WTC11 (cell line): ENCODE results near the gene BTF3. TPM values are rescaled to one million over a fixed set of nuclear protein-coding genes. Genes with fewer than 3 reads are reported as not detected.

Experiments used
- ATAC-seq: fragments of 200-7000 bp; cut with Tn5 transposase; 2 replicates; pipeline ENCODE4 v1.10.0; 2021; ENCODE audit warnings: mild to moderate bottlenecking, moderate library complexity
- CTCF ChIA-PET: fragments of 300-600 bp; sonication (Branson Sonifier 250); formaldehyde crosslinking; loops from one replicate; lab custom pipeline; 2021; ENCODE audit warnings: antibody characterized with exemption; lab: Charles Lee
- POLR2A ChIA-PET: fragments of 350-600 bp; sonication (Branson Sonifier 250); formaldehyde crosslinking; loops from one replicate; lab custom pipeline; 2021; ENCODE audit warnings: antibody characterized with exemption; lab: Charles Lee
- DNase-seq: peaks from one replicate; pipeline ENCODE4 v3.0.0; 2021; ENCODE audit warnings: low spot score
- H3K27ac Mint-ChIP-seq: 2 replicates; pipeline ENCODE4 v1.8.0; 2021; ENCODE audit warnings: mixed read lengths
- H3K27me3 Mint-ChIP-seq: 2 replicates; pipeline ENCODE4 v1.8.0; 2021; ENCODE audit warnings: low read depth, mild to moderate bottlenecking, moderate library complexity, mixed read lengths
- H3K36me3 Mint-ChIP-seq: 2 replicates; pipeline ENCODE4 v1.8.0; 2021; ENCODE audit warnings: mixed read lengths
- H3K4me1 Mint-ChIP-seq: 2 replicates; pipeline ENCODE4 v1.8.0; 2022; ENCODE audit warnings: mixed read lengths
- H3K4me3 Mint-ChIP-seq: 2 replicates; pipeline ENCODE4 v1.8.0; 2021; ENCODE audit warnings: mild to moderate bottlenecking, moderate library complexity, mixed read lengths
- H3K9me3 Mint-ChIP-seq: 2 replicates; pipeline ENCODE4 v1.8.0; 2021; ENCODE audit warnings: mixed read lengths
- AFF4 ChIP-seq: sonication (generic); formaldehyde crosslinking; IDR thresholded peaks from 2 replicates; pipeline ENCODE4 v1.8.1; 2023; ENCODE audit warnings: mild to moderate bottlenecking, missing genetic modification reagents, borderline replicate concordance
- AR ChIP-seq: fragments of 250-450 bp; sonication (Bioruptor Pico); IDR thresholded peaks from 2 replicates; pipeline ENCODE4 v1.9.0; 2021; ENCODE audit warnings: mild to moderate bottlenecking
- ETV6 ChIP-seq: sonication (generic); formaldehyde crosslinking; IDR thresholded peaks from 2 replicates; pipeline ENCODE4 v1.8.1; 2022; ENCODE audit warnings: mild to moderate bottlenecking, missing genetic modification reagents
- FOXP4 ChIP-seq: sonication (generic); formaldehyde crosslinking; IDR thresholded peaks from 2 replicates; pipeline ENCODE4 v1.8.0; 2022; ENCODE audit warnings: mild to moderate bottlenecking, missing genetic modification reagents
- HMGXB4 ChIP-seq: sonication (generic); formaldehyde crosslinking; IDR thresholded peaks from 2 replicates; pipeline ENCODE4 v1.8.1; 2023; ENCODE audit warnings: mild to moderate bottlenecking, moderate library complexity, missing genetic modification reagents
- MLX ChIP-seq: sonication (generic); formaldehyde crosslinking; IDR thresholded peaks from 2 replicates; pipeline ENCODE4 v1.8.1; 2023; ENCODE audit warnings: mild to moderate bottlenecking, missing genetic modification reagents, moderate library complexity
- MXD4 ChIP-seq: fragments of 250-450 bp; sonication (Bioruptor Pico); IDR thresholded peaks from 2 replicates; pipeline ENCODE4 v1.8.0; 2021; ENCODE audit warnings: mild to moderate bottlenecking, moderate library complexity, borderline replicate concordance
- NFATC4 ChIP-seq: fragments of 250-450 bp; sonication (Bioruptor Pico); IDR thresholded peaks from 2 replicates; pipeline ENCODE4 v1.9.0; 2021; ENCODE audit warnings: mild to moderate bottlenecking
- NFE2L1 ChIP-seq: sonication (generic); formaldehyde crosslinking; IDR thresholded peaks from 2 replicates; pipeline ENCODE4 v1.8.1; 2023; ENCODE audit warnings: missing genetic modification reagents
- OVOL2 ChIP-seq: fragments of 250-450 bp; sonication (Bioruptor Pico); IDR thresholded peaks from 2 replicates; pipeline ENCODE4 v1.9.0; 2021; ENCODE audit warnings: mild to moderate bottlenecking, borderline replicate concordance
- PRDM15 ChIP-seq: sonication (generic); formaldehyde crosslinking; IDR thresholded peaks from 2 replicates; pipeline ENCODE4 v1.8.0; 2022; ENCODE audit warnings: missing genetic modification reagents
- RELA ChIP-seq: sonication (generic); formaldehyde crosslinking; IDR thresholded peaks from 2 replicates; pipeline ENCODE4 v1.8.1; 2022; ENCODE audit warnings: missing genetic modification reagents, mild to moderate bottlenecking, borderline replicate concordance
- TEAD4 ChIP-seq: sonication (generic); formaldehyde crosslinking; IDR thresholded peaks from 2 replicates; pipeline ENCODE4 v1.8.0; 2022; ENCODE audit warnings: mild to moderate bottlenecking, missing genetic modification reagents
- TP53 ChIP-seq: sonication (generic); formaldehyde crosslinking; IDR thresholded peaks from 2 replicates; pipeline ENCODE4 v1.8.1; 2023; ENCODE audit warnings: mild to moderate bottlenecking, missing genetic modification reagents
- ZNF219 ChIP-seq: sonication (generic); formaldehyde crosslinking; IDR thresholded peaks from 2 replicates; pipeline ENCODE4 v1.8.0; 2023; ENCODE audit warnings: missing genetic modification reagents, mild to moderate bottlenecking, borderline replicate concordance
- ZNF532 ChIP-seq: fragments of 250-450 bp; sonication (Bioruptor Pico); IDR thresholded peaks from 2 replicates; pipeline ENCODE4 v1.9.0; 2021; ENCODE audit warnings: mild to moderate bottlenecking, borderline replicate concordance
- total RNA-seq: library from RNA; stranded (reverse); gene quantifications from 3 replicates; pipeline ENCODE4 v1.2.3, GENCODE V29; 2021

The BTF3 gene
- total RNA-seq, 1 experiment from 2014 or later, result 736 TPM

- ChIA-PET POLR2A (no interaction called here), CTCF (no interaction called here)
- TF ChIP-seq NFATC4 (CRISPR knock-in tag) (no peak), MXD4 (no peak), OVOL2 (CRISPR knock-in tag) (no peak), NFE2L1 (CRISPR knock-in tag) (no peak), MLX (no peak), RELA (CRISPR knock-in tag) (no peak), FOXP4 (CRISPR knock-in tag) (no peak), TEAD4 (CRISPR knock-in tag) (no peak), ZNF532 (no peak), ZNF219 (no peak), HMGXB4 (CRISPR knock-in tag) (no peak), AFF4 (CRISPR knock-in tag) (no peak), PRDM15 (CRISPR knock-in tag) (no peak), ETV6 (CRISPR knock-in tag) (no peak), TP53 (CRISPR knock-in tag) (no peak), AR (CRISPR knock-in tag) (no peak)
- Mint-ChIP-seq H3K9me3 (no peaks in the 10 kb centered on the region), H3K36me3 (peaks cover 63% of the 10 kb centered on the region), H3K4me1 (peaks cover 37% of the 10 kb centered on the region), H3K27me3 (no peaks in the 10 kb centered on the region), H3K27ac (peak overlapping the region; percentile 64), H3K4me3 (no peak overlapping the region)
- no peak for ATAC-seq
- no peak for DNase-seq
Measured at GRCh38 chr5:73501406-73501805, 3.2 kb downstream of the BTF3 start.
